Measurements from ENCODE around the gene KMT2B.

Gene KMT2B

DNA sequence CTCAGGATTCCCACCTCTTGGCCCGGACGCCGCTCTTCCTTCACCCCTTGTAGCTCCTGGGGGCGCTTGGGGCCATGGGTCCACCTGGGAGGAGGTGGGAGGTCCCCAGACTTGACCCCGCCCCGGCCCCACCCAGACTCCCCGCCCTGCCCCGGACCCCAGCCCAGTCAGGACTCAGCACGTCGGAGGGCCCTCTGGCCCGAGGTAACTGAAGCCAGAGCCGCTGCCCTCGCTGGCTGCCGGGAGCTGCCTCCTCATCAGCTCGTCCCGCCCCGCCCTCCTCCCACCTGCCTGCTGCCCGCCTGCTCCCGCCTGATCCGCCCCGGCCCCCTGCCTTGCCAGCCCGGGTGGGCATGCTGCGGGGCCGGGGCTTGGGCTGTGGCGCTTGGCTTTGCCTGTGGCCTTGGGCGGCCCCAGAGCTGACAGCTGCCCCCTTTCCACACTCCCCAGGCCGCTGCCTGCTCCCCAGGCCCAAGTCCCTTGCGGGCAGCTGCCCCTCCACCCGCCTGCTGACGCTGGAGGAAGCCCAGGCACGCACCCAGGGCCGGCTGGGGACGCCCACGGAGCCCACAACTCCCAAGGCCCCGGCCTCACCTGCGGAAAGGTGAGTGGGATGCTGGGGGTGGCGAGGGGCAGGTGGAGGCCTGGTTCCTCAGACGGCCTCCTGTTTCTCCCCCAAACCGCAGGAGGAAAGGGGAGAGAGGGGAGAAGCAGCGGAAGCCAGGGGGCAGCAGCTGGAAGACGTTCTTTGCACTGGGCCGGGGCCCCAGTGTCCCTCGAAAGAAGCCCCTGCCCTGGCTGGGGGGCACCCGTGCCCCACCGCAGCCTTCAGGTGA lies 66.9 kb downstream of the KMT2B start:
- H3K4me1 ChIP-seq (ENCODE audit: low read length): no peaks in the 10 kb centered on the region
- H3K79me2 ChIP-seq (ENCODE audit: low read length): no peaks in the 10 kb centered on the region
- no peaks in the 10 kb centered on the region for H3K27me3 ChIP-seq (replicated peaks; ENCODE audit: insufficient read depth, low read length)
- no peak for DNase-seq
- no peaks in the 10 kb centered on the region for H3F3A ChIP-seq (ENCODE audit: insufficient read depth, low read length)
- no peaks in the 10 kb centered on the region for H4K20me1 ChIP-seq (ENCODE audit: insufficient read depth, low read length)
- TF ChIP-seq, protein P1, sequence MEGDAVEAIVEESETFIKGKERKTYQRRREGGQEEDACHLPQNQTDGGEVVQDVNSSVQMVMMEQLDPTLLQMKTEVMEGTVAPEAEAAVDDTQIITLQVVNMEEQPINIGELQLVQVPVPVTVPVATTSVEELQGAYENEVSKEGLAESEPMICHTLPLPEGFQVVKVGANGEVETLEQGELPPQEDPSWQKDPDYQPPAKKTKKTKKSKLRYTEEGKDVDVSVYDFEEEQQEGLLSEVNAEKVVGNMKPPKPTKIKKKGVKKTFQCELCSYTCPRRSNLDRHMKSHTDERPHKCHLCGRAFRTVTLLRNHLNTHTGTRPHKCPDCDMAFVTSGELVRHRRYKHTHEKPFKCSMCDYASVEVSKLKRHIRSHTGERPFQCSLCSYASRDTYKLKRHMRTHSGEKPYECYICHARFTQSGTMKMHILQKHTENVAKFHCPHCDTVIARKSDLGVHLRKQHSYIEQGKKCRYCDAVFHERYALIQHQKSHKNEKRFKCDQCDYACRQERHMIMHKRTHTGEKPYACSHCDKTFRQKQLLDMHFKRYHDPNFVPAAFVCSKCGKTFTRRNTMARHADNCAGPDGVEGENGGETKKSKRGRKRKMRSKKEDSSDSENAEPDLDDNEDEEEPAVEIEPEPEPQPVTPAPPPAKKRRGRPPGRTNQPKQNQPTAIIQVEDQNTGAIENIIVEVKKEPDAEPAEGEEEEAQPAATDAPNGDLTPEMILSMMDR (IDR thresholded peaks at IDR 0.05; ENCODE audit: low read length): no peak
- TF ChIP-seq EZH2 (optimal IDR thresholded peaks at IDR 0.05; ENCODE audit: low read depth, low read length) (no peak), EZH2phosphoT487 (IDR thresholded peaks at IDR 0.05; ENCODE audit: low read length) (no peak)
- no peaks in the 10 kb centered on the region for H3K36me3 ChIP-seq (replicated peaks; ENCODE audit: insufficient read depth, low read length)
- no peak overlapping the region for H3K4me2 ChIP-seq (ENCODE audit: low read depth, low read length)
- no peak overlapping the region for H3K4me3 ChIP-seq (ENCODE audit: low read length)
- no peaks in the 10 kb centered on the region for H3K9me2 ChIP-seq (replicated peaks; ENCODE audit: insufficient read depth, low read length)
- H3K9ac ChIP-seq (ENCODE audit: low read length): no peak overlapping the region
- H3K27ac ChIP-seq (ENCODE audit: low read length): no peak overlapping the region
- no peaks in the 10 kb centered on the region for H3K9me3 ChIP-seq (replicated peaks; ENCODE audit: insufficient read depth, low read length)
- H2AFZ ChIP-seq (ENCODE audit: low read length): no peak overlapping the region

DNA sequence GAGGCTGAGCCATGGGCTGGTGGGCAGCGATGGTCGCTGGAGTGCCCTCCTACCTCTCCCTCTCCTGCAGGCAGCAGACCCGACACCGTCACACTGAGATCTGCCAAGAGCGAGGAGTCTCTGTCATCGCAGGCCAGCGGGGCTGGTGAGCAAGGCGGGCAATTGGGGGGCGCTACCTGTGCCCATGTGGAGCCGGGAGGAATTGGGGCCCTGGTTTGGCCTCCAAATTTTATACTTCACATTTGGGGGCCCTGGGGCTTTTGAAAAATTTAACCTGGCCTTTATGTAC lies 67.5 kb downstream of the KMT2B start:
- Histone ChIP-seq H3F3A (ENCODE audit: insufficient read depth, low read length) (no peaks in the 10 kb centered on the region), H3K27me3 (replicated peaks; ENCODE audit: insufficient read depth, low read length) (no peaks in the 10 kb centered on the region), H3K9me3 (replicated peaks; ENCODE audit: insufficient read depth, low read length) (no peaks in the 10 kb centered on the region), H3K4me2 (ENCODE audit: low read depth, low read length) (no peak overlapping the region), H3K9ac (ENCODE audit: low read length) (no peak overlapping the region), H3K36me3 (replicated peaks; ENCODE audit: insufficient read depth, low read length) (no peaks in the 10 kb centered on the region), H3K4me1 (ENCODE audit: low read length) (no peaks in the 10 kb centered on the region), H2AFZ (ENCODE audit: low read length) (no peak overlapping the region), H3K79me2 (ENCODE audit: low read length) (no peaks in the 10 kb centered on the region), H3K27ac (ENCODE audit: low read length) (no peak overlapping the region), H3K4me3 (ENCODE audit: low read length) (no peak overlapping the region), H4K20me1 (ENCODE audit: insufficient read depth, low read length) (no peaks in the 10 kb centered on the region), H3K9me2 (replicated peaks; ENCODE audit: insufficient read depth, low read length) (no peaks in the 10 kb centered on the region)
- DNase-seq: no peak
- TF ChIP-seq EZH2 (optimal IDR thresholded peaks at IDR 0.05; ENCODE audit: low read depth, low read length) (no peak), EZH2phosphoT487 (IDR thresholded peaks at IDR 0.05; ENCODE audit: low read length) (no peak)
- TF ChIP-seq, protein P1 (IDR thresholded peaks at IDR 0.05; ENCODE audit: low read length): no peak

DNA sequence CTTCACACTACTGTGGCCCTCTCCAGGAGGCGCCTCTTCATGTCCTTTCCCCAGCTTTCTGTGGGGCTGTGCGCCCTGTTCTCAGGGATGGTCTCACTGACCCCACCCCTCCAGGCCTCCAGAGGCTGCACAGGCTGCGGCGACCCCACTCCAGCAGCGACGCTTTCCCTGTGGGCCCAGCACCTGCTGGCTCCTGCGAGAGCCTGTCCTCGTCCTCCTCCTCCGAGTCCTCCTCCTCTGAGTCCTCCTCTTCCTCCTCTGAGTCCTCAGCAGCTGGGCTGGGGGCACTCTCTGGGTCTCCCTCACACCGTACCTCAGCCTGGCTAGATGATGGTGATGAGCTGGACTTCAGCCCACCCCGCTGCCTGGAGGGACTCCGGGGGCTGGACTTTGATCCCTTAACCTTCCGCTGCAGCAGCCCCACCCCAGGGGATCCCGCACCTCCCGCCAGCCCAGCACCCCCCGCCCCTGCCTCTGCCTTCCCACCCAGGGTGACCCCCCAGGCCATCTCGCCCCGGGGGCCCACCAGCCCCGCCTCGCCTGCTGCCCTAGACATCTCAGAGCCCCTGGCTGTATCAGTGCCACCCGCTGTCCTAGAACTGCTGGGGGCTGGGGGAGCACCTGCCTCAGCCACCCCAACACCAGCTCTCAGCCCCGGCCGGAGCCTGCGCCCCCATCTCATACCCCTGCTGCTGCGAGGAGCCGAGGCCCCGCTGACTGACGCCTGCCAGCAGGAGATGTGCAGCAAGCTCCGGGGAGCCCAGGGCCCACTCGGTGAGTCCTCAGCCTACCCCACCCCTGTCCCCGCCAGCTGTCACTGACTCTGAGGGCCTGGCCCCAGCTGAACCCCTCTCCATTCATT lies 68.7 kb downstream of the KMT2B start:
- Histone ChIP-seq H3K79me2 (ENCODE audit: low read length) (no peaks in the 10 kb centered on the region), H3K4me2 (ENCODE audit: low read depth, low read length) (no peak overlapping the region), H3K9me3 (replicated peaks; ENCODE audit: insufficient read depth, low read length) (no peaks in the 10 kb centered on the region), H3K9ac (ENCODE audit: low read length) (no peak overlapping the region), H3F3A (ENCODE audit: insufficient read depth, low read length) (no peaks in the 10 kb centered on the region), H2AFZ (ENCODE audit: low read length) (no peak overlapping the region), H3K4me3 (ENCODE audit: low read length) (no peak overlapping the region), H3K36me3 (replicated peaks; ENCODE audit: insufficient read depth, low read length) (no peaks in the 10 kb centered on the region), H3K27ac (ENCODE audit: low read length) (no peak overlapping the region), H4K20me1 (ENCODE audit: insufficient read depth, low read length) (no peaks in the 10 kb centered on the region), H3K27me3 (replicated peaks; ENCODE audit: insufficient read depth, low read length) (no peaks in the 10 kb centered on the region), H3K9me2 (replicated peaks; ENCODE audit: insufficient read depth, low read length) (no peaks in the 10 kb centered on the region), H3K4me1 (ENCODE audit: low read length) (no peaks in the 10 kb centered on the region)
- no peak for DNase-seq
- TF ChIP-seq EZH2phosphoT487 (IDR thresholded peaks at IDR 0.05; ENCODE audit: low read length) (no peak), EZH2 (optimal IDR thresholded peaks at IDR 0.05; ENCODE audit: low read depth, low read length) (no peak)
- TF ChIP-seq, protein P1 (IDR thresholded peaks at IDR 0.05; ENCODE audit: low read length): no peak
